Retinal pigment epithelial cell (primary cell): Measurements from ENCODE around the gene TULP4.

Source experiments
- DNase-seq: peaks from one replicate; pipeline ENCODE4 v3.0.0-alpha.2; 2010; ENCODE audit warnings: low read depth
- H3K4me3 ChIP-seq: 2 replicates; pipeline ENCODE4 v1.5.1; 2011; ENCODE audit warnings: mild to moderate bottlenecking, low read length, control low read depth, moderate library complexity
- TF ChIP-seq, protein P1 (sequence below): conservative IDR thresholded peaks from 2 replicates; pipeline ENCODE4 v1.5.1; 2011; ENCODE audit warnings: low read depth, low read length, control low read depth, inconsistent platforms

The TULP4 gene

DNA sequence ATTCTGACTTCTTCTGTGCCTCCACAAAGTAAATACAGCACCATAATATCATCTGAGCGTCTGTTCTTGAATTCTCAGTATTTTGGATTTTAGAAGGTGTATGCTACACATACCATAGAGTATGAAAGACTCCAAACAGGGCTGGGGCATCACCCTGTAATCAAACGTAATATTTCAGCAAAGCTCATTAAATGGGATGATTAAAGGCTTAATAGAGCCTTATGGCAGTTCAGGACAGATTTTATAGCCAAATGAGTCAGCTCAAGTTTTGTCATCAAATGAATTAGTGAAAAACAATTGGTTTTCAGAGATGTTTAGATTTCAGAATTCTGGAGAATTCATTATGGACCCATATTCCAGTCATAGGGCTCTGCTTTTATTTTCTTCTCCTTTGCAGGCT lies 68.9 kb downstream of the TULP4 start:
- DNase-seq: peak; percentile 34
- H3K4me3 ChIP-seq: no peak overlapping the region
- TF ChIP-seq, protein P1, sequence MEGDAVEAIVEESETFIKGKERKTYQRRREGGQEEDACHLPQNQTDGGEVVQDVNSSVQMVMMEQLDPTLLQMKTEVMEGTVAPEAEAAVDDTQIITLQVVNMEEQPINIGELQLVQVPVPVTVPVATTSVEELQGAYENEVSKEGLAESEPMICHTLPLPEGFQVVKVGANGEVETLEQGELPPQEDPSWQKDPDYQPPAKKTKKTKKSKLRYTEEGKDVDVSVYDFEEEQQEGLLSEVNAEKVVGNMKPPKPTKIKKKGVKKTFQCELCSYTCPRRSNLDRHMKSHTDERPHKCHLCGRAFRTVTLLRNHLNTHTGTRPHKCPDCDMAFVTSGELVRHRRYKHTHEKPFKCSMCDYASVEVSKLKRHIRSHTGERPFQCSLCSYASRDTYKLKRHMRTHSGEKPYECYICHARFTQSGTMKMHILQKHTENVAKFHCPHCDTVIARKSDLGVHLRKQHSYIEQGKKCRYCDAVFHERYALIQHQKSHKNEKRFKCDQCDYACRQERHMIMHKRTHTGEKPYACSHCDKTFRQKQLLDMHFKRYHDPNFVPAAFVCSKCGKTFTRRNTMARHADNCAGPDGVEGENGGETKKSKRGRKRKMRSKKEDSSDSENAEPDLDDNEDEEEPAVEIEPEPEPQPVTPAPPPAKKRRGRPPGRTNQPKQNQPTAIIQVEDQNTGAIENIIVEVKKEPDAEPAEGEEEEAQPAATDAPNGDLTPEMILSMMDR: no peak

DNA sequence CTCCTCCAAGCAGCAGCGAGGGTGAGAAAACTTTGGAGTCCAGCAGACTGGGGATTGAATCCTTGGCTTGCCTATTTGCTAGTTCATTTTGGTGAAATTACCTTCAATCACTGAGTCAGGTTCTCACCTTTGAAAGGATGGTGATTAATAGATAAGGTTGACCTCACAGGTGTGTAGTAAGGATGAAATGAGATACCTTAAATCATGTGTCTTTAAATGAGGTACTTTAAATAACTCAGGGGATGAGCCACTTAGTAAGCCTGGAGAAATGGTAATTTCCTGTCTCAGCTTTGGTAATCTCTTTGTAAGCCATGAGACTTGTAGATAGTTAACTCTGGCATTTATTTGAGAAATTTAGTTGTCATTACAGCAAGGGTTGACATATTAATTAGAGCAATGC lies 70.2 kb downstream of the TULP4 start:
- DNase-seq: no peak
- no peak overlapping the region for H3K4me3 ChIP-seq
- TF ChIP-seq, protein P1: no peak

DNA sequence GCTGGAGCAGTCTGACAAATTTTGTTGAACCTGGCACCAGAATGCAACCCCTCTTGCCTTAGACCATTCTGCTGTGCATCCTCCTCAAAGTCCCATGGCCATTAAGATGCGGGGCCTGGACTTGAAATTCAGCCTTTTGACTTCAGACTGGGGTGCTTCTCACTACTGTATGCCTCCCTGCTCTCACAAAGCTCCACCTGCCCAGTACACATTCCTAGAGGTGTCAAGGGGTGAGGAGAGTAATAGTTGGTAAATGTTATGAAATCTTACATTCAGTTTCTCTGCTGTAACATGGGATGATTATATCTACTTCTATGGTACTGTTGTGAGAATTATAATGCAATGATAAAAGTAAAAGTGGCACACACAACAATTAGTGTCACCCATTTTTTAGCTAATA lies 70.8 kb downstream of the TULP4 start:
- no peak overlapping the region for H3K4me3 ChIP-seq
- TF ChIP-seq, protein P1: no peak
- no peak for DNase-seq

DNA sequence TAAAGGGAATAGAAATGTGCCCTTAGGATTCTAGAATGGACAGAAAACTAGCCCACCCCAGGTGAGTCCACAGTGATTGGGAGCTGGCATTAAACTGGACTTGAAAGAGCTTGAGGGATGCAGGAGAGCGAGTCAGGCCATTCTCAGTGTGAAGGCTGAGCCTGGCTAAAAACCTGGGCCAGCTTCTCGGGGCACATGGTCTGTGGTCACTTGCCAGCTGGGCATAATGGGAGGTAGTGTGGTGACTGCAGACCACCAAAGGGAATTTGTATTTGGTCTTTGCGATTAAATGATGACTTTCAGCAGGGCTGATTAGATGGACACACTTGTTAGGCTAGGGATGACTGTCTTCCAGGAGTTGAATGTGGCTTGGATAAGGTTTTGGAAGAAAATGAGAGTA lies 71.3 kb downstream of the TULP4 start:
- no peak overlapping the region for H3K4me3 ChIP-seq
- DNase-seq: no peak
- TF ChIP-seq, protein P1: no peak

DNA sequence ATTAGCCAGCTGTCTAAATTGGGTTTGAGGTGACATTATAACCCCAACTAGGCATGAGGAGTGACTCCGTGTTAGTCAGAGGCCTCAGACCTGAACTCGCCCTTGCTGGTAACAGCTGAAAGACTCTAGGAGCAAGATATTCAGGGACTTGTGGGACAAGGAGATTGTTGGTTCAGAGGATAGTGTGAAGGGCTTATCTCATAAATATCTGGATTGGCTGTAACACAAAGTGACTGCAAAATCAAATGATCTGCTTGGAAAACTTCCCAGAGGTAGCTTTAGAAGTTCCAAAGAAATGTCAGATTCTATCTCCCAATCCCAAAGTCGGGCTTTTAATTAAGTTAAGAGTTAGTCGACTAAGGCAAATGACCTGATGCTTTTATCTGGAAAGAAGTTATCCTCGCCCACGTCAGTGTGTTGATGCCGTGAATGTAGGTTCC lies 72.4 kb downstream of the TULP4 start:
- DNase-seq: peak; percentile 89
- TF ChIP-seq, protein P1: no peak
- H3K4me3 ChIP-seq: no peak overlapping the region

DNA sequence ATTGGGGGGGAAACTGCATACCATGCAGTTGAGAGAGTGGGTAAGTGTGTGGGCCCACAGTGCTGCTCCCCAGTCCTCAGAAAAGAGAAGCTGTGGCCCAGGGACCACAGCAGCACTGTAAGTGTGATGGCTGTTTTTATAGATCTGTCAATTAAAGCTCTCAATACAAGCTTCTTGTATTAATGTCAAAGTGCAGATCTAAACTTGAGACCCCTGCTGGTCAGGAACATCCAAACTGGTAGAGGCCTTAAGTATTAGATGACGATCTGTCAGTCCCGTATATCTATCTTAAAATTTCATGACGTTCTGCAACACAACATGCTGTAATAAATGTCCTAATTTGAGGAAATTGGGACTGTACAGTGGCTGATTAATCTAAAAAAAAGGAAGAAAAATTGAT lies 74.8 kb downstream of the TULP4 start:
- H3K4me3 ChIP-seq: no peak overlapping the region
- TF ChIP-seq, protein P1: peak; percentile 32
- DNase-seq: no peak

DNA sequence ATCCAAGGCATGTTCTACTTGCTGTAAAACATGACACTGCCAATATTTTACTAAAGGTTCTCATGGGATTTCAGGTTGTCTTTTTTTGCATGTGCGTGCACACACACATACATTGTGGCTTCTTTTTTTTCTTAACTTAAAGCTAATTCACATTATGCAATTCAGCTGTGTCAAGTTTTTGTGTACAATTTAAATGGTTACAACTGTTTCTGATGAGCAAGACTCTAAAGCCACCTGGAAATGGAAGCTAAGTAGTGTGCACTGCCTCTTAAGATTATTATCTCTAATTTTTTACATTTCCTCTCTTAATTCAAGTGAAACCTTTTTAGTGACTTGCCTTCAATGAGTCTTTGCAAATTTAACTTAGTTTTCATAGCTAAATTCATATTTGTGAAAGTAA lies 75.3 kb downstream of the TULP4 start:
- TF ChIP-seq, protein P1: no peak
- no peak for DNase-seq
- no peak overlapping the region for H3K4me3 ChIP-seq
